ENCODE results near the gene ATIC.
"Not testable (repeated sequence)": the region's sequence is repeated elsewhere in the genome, so short reads cannot be mapped to it uniquely, and the experiment has no call there.

ATIC gene

GRCh38 chr2:215316336-215316735 is 4.5 kb downstream of the ATIC start:
- no peak for DNase-seq

GRCh38 chr2:215319500-215319899 is 7.6 kb downstream of the ATIC start:
- DNase-seq, result no peak

- DNase-seq, result no peak
Observed at GRCh38 chr2:215320102-215320501, 8.2 kb downstream of the ATIC start.

- DNase-seq, result no peak
Observed at GRCh38 chr2:215320679-215321078, 8.8 kb downstream of the ATIC start.

- DNase-seq, result no peak
Observed at GRCh38 chr2:215324811-215325210, 13.0 kb downstream of the ATIC start.

GRCh38 chr2:215328066-215328465 is 16.2 kb downstream of the ATIC start:
- no peak for DNase-seq

GRCh38 chr2:215332872-215333595 is 21.2 kb downstream of the ATIC start:
- DNase-seq, result no peak

GRCh38 chr2:215338883-215339679 is 27.2 kb downstream of the ATIC start:
- no peak for DNase-seq

GRCh38 chr2:215347878-215348277 is 36.0 kb downstream of the ATIC start:
- no peak for DNase-seq

GRCh38 chr2:215352602-215353001 is 40.7 kb downstream of the ATIC start:
- no peak for DNase-seq

- no peak for DNase-seq
Observed at GRCh38 chr2:215354771-215355695, 43.2 kb downstream of the ATIC start.

- no peak for DNase-seq
Observed at GRCh38 chr2:215355801-215356200, 43.9 kb downstream of the ATIC start.

GRCh38 chr2:215356334-215356947 is 44.6 kb downstream of the ATIC start:
- no peak for DNase-seq

GRCh38 chr2:215356948-215357461 is 45.1 kb downstream of the ATIC start:
- DNase-seq, result no peak

GRCh38 chr2:215357660-215358059 is 45.8 kb downstream of the ATIC start:
- no peak for DNase-seq

- DNase-seq, result no peak
Observed at GRCh38 chr2:215358312-215358845, 46.5 kb downstream of the ATIC start.

- no peak for DNase-seq
Observed at GRCh38 chr2:215358891-215359575, 47.2 kb downstream of the ATIC start.

- no peak for DNase-seq
Observed at GRCh38 chr2:215359576-215359922, 47.7 kb downstream of the ATIC start.

GRCh38 chr2:215360059-215360458 is 48.2 kb downstream of the ATIC start:
- DNase-seq, result not testable (repeated sequence)

GRCh38 chr2:215360596-215360995 is 48.7 kb downstream of the ATIC start:
- DNase-seq, result no peak

- DNase-seq, result no peak
Observed at GRCh38 chr2:215361211-215361875, 49.5 kb downstream of the ATIC start.
